Ishikawa (cell line): ENCODE data around the gene CSRP1.

Experiments
- CREB1 ChIP-seq: IDR thresholded peaks from 2 replicates; pipeline ENCODE4 v1.6.1; 2012; ENCODE audit warnings: low read depth
- EGR1 ChIP-seq: IDR thresholded peaks from 2 replicates; pipeline ENCODE4 v1.6.1; 2012
- EP300 ChIP-seq: IDR thresholded peaks from 2 replicates; pipeline ENCODE4 v1.6.1; 2012; ENCODE audit warnings: borderline replicate concordance
- FOXM1 ChIP-seq: IDR thresholded peaks from 2 replicates; pipeline ENCODE4 v1.6.1; 2012; ENCODE audit warnings: low read depth, borderline replicate concordance
- NFIC ChIP-seq: IDR thresholded peaks from 2 replicates; pipeline ENCODE4 v1.6.1; 2012
- RAD21 ChIP-seq: IDR thresholded peaks from 2 replicates; pipeline ENCODE4 v1.6.1; 2012; ENCODE audit warnings: low read depth
- TAF1 ChIP-seq: IDR thresholded peaks from 2 replicates; pipeline ENCODE4 v1.6.1; 2012; ENCODE audit warnings: low read depth, mild to moderate bottlenecking
- TCF12 ChIP-seq: IDR thresholded peaks from 2 replicates; pipeline ENCODE4 v1.6.1; 2012; ENCODE audit warnings: low read depth
- YY1 ChIP-seq: IDR thresholded peaks from 2 replicates; pipeline ENCODE4 v1.6.1; 2012; ENCODE audit warnings: low read depth
- TF ChIP-seq, protein P1 (sequence below): IDR thresholded peaks from 2 replicates; pipeline ENCODE4 v1.6.1; 2012
- TF ChIP-seq, protein P2 (sequence below): IDR thresholded peaks from 2 replicates; pipeline ENCODE4 v1.6.1; 2012; ENCODE audit warnings: low read depth, mild to moderate bottlenecking
- TF ChIP-seq, protein P3 (sequence below): IDR thresholded peaks from 2 replicates; pipeline ENCODE4 v1.6.1; 2012

DNA sequence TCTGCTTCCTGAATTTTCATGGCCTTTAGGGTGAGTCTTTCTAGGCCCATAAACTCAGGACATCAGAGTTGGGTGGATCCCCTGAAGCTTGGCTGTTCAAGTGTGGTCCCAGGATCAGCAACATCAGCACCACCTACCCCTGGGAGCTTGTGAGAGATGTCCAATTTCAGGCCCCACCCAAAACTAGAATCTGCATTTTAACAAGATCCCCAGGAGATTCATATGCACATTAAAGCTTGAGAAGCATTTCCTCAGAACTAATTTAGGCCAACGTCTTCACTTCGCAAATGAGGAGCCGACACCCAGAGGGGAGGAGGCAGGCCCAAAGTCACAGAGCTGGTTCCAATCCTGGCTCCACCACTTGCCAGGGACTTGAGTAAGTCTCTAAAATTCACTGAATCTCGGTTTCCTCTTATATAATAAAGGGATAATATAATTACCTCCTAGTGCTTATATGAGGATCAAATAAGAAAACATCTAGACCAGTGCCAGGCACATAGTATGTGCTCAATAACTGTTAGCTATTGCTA lies 27.7 kb downstream of the CSRP1 start:
- TF ChIP-seq TCF12, result no peak
- no peak for TF ChIP-seq EP300
- TF ChIP-seq, protein P1, sequence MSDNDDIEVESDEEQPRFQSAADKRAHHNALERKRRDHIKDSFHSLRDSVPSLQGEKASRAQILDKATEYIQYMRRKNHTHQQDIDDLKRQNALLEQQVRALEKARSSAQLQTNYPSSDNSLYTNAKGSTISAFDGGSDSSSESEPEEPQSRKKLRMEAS, result no peak
- no peak for TF ChIP-seq YY1
- TF ChIP-seq, protein P2, sequence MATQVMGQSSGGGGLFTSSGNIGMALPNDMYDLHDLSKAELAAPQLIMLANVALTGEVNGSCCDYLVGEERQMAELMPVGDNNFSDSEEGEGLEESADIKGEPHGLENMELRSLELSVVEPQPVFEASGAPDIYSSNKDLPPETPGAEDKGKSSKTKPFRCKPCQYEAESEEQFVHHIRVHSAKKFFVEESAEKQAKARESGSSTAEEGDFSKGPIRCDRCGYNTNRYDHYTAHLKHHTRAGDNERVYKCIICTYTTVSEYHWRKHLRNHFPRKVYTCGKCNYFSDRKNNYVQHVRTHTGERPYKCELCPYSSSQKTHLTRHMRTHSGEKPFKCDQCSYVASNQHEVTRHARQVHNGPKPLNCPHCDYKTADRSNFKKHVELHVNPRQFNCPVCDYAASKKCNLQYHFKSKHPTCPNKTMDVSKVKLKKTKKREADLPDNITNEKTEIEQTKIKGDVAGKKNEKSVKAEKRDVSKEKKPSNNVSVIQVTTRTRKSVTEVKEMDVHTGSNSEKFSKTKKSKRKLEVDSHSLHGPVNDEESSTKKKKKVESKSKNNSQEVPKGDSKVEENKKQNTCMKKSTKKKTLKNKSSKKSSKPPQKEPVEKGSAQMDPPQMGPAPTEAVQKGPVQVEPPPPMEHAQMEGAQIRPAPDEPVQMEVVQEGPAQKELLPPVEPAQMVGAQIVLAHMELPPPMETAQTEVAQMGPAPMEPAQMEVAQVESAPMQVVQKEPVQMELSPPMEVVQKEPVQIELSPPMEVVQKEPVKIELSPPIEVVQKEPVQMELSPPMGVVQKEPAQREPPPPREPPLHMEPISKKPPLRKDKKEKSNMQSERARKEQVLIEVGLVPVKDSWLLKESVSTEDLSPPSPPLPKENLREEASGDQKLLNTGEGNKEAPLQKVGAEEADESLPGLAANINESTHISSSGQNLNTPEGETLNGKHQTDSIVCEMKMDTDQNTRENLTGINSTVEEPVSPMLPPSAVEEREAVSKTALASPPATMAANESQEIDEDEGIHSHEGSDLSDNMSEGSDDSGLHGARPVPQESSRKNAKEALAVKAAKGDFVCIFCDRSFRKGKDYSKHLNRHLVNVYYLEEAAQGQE, result no peak
- TF ChIP-seq RAD21, result no peak
- no peak for TF ChIP-seq TAF1
- TF ChIP-seq EGR1, result no peak
- TF ChIP-seq NFIC, result no peak
- TF ChIP-seq, protein P3, sequence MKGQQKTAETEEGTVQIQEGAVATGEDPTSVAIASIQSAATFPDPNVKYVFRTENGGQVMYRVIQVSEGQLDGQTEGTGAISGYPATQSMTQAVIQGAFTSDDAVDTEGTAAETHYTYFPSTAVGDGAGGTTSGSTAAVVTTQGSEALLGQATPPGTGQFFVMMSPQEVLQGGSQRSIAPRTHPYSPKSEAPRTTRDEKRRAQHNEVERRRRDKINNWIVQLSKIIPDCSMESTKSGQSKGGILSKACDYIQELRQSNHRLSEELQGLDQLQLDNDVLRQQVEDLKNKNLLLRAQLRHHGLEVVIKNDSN, result no peak
- no peak for TF ChIP-seq FOXM1
- no peak for TF ChIP-seq CREB1
